Stimulated activated CD8-positive, alpha-beta memory T cell treated with anti-CD3 and anti-CD28 coated beads, Interleukin-2, amount 100 ng/mL, for 48 hours (primary cell): ENCODE measurements around the gene DOCK4.

Source experiments
- DNase-seq, 2 donors: peaks; one replicate each; pipeline ENCODE4 v3.0.0-alpha.2; 2020; ENCODE audit warnings: low read depth in 2 of 2

Gene DOCK4

GRCh38 chr7:112056409-112056808 lies 149.8 kb downstream of the DOCK4 start:
- DNase-seq, result no peak

- DNase-seq, result no peak
Measured at GRCh38 chr7:112053737-112054069, 152.5 kb downstream of the DOCK4 start.

GRCh38 chr7:112052993-112053736 lies 153.0 kb downstream of the DOCK4 start:
- DNase-seq, result no peak

GRCh38 chr7:112052498-112052897 lies 153.7 kb downstream of the DOCK4 start:
- DNase-seq, result no peak

DNA sequence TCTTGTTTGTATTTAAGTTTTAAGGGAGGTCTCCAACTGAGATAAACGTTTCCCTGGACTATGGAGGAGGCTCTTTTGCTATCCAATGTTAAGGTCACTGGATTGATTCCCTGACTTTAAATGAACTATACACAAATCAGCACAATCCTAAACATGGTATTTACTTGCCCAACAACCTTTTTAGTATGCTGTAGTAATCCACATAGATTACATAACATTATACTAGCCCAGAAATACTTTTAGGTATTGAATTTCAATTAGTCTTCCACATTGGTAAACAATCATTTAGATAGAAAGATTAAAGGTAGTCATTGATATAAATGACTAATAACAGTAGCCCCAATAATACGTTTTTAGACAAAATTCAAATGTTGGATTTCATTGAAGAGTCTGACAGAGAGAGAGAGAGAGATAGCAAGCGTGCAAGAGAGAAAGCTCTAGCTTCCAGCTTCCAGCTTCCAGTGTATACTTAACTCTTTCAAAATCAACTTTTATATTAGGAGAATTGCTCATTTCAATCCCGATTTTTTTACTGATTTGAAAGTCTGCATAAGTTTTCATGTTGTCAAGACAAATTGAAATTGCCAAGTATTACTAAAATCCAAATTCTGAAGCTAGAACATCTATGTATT lies 155.8 kb downstream of the DOCK4 start:
- no peak for DNase-seq

- no peak for DNase-seq
Measured at GRCh38 chr7:112049555-112050249, 156.5 kb downstream of the DOCK4 start.

DNA sequence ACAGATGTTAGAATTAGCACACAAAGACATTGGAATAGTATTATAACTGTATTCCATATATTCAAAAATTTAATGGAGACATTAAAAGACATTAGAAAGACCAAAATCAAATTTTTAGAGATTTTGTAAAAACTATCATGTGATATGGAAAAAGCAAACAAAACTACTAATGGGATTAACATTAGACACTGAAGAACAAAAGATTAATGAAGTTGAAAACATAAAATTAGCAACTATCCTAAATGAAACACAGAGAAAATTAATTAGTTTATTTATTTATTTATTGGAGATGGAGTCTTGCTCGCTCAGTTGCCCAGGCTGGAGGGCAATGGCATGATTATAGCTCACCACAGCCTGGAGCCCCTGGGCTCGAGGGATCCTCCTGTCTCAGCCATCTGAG lies 158.8 kb downstream of the DOCK4 start:
- DNase-seq, result no peak

DNA sequence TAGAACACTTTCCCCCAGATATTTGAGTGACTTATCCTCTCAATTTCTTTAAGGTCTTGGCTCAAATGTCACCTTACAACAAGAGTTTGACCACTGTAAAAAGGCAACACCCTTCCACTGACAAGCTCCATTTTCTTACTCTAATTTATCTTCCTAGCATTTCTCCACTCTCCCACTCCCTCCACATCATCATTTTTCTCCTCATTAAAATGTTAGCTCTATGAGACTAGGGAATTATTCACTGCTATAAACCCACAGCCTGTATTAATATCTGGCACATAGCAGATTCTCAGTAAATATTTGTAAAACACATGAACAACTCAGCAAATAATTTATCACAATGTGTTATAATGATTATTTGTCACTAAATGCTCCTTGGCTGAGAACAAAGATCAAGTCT lies 161.0 kb downstream of the DOCK4 start:
- DNase-seq, result no peak

- DNase-seq, result no peak
Measured at GRCh38 chr7:112042631-112043030, 163.6 kb downstream of the DOCK4 start.

- no peak for DNase-seq
Measured at GRCh38 chr7:112038353-112038752, 167.8 kb downstream of the DOCK4 start.

- DNase-seq, result no peak
Measured at GRCh38 chr7:112036071-112036470, 170.1 kb downstream of the DOCK4 start.

- no peak for DNase-seq
Measured at GRCh38 chr7:112031689-112032088, 174.5 kb downstream of the DOCK4 start.

DNA sequence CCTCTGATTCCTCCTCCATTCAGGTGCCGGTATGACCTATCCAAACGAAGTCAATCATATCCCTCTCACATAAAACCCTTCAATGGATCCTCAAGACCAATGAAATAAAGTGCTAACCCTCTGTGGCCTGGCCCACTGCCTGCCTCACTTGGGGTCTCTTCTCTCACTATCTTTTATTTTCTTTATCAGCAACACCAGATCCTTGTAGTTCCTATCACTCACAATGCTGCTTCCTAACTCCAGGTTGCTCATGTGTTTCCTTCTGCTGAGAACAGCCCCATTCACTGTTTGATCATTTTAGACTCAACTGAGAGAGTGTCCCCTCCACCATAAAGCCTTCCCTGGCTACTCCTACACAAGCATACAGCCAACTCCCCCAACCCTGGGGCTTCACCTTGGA lies 180.6 kb downstream of the DOCK4 start:
- no peak for DNase-seq

DNA sequence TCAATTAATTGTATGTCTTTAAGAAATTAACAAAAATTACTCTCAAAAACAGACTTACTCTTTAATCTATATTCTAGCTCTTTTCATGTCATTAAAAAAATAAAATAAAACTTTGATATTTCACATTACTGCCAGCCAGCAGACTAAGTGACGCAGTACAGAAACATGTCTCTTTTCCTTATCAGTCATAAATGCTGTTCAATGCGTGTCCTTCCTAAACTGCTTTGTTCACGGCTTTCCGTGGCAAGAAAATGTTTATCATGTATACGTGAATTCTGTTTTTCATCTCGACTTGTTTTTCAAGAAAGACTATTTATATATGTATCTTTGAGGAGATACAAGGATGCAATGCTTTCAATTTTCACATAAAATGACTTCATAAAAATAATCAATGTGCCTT lies 182.4 kb downstream of the DOCK4 start:
- DNase-seq, result no peak

DNA sequence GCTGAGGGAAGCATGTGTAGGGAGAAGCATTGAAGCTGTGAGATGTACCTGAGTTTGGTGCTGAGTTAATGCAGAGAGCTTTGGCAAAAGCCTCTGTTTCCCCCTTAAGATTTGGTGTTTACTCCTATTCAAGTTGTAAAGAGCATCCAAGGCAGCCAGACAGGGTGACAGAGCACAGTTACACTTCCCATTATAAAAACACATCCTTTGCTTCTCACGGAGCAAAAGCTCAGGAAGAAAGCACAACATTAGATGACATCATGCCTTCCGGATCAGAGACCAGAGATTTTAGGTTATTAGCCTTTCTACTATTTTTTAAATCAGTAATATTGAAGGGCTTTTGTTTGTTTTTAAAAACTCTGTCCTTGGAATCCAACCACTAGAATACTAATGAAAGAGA lies 182.9 kb downstream of the DOCK4 start:
- DNase-seq, result no peak

GRCh38 chr7:112022128-112022527 lies 184.1 kb downstream of the DOCK4 start:
- DNase-seq, result no peak

DNA sequence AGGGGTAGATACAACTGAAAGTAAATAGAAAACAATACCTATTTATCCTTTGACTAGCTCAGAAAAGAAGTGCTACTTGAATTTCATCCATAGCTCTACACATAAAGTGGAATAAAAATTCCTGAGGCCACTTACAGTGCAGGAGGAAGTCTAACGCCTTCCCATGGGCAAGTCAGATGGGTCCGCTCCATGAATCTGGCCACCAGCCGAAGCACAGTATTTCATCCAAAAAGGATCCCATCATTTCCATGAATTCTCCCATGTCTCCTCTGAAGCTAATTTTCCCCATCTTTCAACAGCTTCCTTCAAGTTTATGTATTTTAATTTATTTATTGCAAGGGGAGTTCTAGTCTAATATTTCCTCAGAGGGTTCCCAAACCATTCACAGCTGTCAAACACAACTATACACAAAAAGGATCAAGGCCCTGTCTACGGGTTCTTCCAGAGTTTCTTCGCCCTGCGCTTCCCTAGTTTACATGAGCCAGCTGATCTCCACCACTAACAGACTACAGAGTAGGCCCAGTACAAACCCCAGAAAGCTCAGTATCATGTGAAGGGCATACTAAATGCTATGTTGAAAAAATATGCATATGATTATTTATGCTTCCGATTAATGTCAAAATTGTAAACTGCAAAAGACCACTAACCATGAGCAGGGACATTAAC lies 184.7 kb downstream of the DOCK4 start:
- DNase-seq, result no peak

DNA sequence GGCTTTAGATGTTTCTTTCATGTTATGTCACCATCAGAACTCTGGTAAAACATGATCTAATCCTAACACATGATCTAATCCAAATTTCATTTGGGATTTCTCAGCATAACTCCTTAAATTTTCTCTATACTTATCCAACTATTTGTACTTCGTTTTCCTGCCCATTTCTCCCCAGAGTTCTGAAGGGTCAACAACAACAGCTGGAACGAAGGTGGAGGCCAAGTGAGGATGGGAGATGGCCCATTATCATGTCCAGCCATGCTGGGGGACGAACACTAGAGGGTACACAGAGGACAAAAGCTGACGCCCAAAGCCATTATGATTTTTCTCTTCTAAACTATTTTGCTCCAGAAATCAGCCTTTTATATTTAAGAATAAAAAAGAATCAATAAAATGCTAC lies 185.4 kb downstream of the DOCK4 start:
- no peak for DNase-seq

- no peak for DNase-seq
Measured at GRCh38 chr7:112019932-112020331, 186.3 kb downstream of the DOCK4 start.

DNA sequence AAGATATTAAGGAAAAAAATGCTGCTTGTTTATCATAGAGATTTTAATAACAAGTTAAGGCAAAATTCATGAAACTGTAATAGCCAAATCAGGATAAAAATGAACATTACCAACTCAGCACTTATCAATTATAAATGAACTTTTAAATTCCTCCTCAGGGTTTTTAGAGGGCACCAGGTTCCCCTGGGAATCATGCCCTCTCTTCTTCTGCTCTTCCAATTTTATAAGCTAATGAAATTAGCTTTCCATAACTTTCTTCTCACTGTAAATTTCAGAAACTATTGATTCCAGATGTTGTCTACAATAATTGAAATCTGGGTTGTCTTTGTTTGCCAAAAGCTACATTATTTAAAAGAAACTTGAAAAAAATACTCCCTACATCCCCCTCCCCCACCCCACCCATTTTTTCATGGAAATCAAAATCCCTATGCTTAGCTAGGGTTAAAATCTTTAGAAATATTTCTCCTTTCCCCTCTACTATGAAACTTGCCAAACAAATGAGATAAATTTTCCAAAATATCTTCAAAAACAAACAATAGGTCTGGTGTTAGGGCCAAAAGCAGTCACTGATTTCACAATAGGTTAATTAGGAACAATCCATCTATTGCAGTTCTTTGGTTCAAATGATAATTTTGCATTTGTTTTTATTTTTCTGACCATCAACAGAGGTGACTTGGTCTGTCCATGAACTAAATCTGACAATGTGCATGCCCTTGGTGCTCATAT lies 187.7 kb downstream of the DOCK4 start:
- DNase-seq, result no peak

DNA sequence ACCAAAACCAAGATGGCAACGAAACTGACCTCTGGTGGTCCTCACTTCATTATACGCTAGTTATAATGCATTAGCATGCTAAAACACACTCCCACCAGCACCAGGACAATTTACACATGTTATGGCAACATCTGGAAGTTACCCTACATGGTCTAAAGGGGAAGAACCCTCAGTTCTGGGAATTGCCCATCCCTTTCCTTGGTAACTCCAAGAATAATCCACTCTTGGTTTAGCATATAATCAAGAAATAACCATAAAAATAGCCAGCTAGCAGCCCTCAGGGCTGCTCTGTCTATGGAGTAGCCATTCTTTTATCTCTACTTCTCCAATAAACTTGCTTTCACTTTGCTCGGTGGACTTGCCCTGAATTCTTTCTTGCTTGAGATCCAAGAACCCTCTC lies 191.1 kb downstream of the DOCK4 start:
- no peak for DNase-seq

GRCh38 chr7:112014347-112014746 lies 191.9 kb downstream of the DOCK4 start:
- no peak for DNase-seq
